ENCODE results near the gene MADD.

GRCh38 chr11:47288066-47288465 is 18.1 kb downstream of the MADD start:
- TF ChIP-seq POLR2A (IDR thresholded peaks at IDR 0.05) (no peak), CTCF (IDR thresholded peaks at IDR 0.05) (no peak)
